GM18505 (cell line): ENCODE measurements around the gene MTMR3.

Source experiments
- ATAC-seq: cut with Tn5 transposase; IDR thresholded peaks from one replicate; pipeline ENCODE4 v1.9.1; 2021; ENCODE audit not compliant: unreplicated experiment
- POLR2A ChIP-seq: IDR thresholded peaks from 4 replicates; pipeline ENCODE4 v1.6.1; 2011; ENCODE audit warnings: borderline replicate concordance; ENCODE audit not compliant: insufficient read depth, insufficient read length; ENCODE audit errors: extremely low read depth

Gene MTMR3

DNA sequence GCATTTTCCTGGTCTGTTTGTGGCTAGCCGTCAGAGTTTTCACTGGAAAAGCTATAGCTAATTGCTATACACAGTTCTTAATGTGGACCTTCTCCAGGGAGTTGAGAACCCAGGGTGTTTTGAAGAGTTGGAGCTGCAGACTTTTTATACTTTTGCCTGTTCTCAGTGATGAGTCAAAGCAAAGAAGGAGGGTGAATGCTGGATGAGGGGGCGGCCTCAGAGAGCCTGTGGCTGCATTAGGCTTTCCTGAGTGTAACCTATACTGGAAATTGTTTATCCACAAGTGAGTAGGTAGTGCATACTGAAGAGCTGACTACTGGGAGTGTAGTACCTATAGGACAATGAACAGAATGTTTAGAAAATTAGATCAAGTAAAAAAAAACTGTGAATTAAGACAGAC, 117.6 kb downstream of the MTMR3 start:
- TF ChIP-seq POLR2A: no peak

DNA sequence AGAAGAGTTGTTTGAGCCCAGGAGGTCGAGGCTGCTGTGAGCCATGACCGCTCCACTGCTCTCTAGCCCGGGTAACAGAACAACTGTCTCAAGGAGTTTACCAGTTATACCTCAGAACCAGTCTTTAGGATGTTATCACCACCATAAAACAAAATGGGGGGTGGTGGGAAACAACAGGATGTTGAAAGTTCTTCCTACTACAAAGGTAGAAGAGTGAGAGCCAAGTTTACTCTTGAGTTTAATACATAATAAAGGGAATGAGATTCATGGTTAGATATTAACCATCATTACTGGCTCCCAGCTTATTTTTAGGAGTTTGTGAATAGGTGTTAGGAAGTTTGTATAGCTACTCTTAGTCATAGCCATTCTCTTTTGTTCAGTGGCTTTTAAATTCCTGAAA, 118.5 kb downstream of the MTMR3 start:
- no peak for ATAC-seq
- TF ChIP-seq POLR2A: no peak

More for the DNA sequence above, 117.6 kb downstream of the MTMR3 start:
- no peak for ATAC-seq

DNA sequence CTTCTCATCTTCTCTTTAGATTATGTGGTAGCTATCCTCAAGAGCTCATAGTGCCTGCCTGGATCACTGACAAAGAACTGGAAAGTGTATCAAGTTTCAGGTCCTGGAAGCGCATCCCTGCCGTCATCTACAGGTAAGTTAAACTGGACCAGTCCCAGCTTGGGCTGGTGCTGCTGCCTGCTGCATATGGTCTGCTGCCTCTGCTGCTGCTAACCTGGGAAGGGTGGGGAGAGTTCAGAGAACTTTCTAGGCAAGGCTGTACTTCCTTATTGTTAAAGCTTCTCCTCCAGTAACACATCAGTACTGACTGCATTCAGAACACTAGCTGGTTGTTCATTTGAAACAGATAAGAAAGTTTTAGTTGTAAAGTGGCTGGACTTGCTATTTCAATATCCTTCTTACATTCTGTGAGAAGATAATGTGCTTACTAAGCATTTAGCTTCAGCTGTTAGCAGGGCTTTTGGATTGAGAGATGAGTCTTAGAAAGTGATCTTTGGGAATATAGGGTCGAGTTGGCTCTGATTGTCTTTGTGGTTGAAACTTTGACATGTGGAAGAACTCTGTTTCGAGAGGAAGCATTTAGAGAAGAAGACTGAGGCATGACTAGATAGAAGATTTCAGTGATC, 120.0 kb downstream of the MTMR3 start:
- ATAC-seq: no peak
- TF ChIP-seq POLR2A: no peak

DNA sequence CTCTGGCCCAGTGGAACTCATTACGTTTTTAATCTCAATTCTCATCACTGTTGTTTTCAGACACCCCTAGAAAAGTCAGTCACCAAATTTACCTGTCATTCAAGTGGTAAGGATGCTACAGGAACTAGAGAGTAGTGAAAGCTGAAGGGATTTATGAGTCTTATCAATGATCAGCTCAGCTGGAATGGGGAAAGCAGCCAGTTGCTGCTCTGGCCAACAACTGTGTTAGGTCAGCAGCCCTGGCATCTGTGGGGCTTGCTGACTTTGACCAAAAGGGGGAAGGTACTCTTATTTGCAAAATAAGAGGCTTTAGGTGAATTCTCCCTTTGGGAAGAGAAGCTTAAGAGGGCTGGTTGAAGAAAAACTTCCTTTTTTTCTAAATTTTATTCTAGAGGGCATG, 121.1 kb downstream of the MTMR3 start:
- no peak for ATAC-seq
- TF ChIP-seq POLR2A: no peak

DNA sequence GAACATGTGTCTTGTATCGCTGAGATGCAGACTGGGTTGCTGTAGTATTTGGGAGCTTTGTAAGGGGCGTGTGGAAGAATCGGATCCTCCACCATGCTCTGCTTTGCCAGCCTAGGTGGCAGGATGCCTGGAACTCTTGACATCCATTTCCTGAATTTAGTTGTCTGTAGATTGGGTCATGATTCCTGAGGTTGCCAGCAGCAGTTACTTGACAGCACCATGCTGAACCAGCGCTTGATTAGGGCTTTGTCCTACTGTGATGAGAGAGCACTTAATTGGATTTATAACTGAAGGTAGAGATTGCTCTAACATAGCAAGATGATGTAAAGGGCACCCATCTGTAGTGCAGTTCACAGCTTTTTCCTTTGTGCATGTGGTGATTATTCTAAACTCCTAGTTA, 121.7 kb downstream of the MTMR3 start:
- TF ChIP-seq POLR2A: no peak
- no peak for ATAC-seq

DNA sequence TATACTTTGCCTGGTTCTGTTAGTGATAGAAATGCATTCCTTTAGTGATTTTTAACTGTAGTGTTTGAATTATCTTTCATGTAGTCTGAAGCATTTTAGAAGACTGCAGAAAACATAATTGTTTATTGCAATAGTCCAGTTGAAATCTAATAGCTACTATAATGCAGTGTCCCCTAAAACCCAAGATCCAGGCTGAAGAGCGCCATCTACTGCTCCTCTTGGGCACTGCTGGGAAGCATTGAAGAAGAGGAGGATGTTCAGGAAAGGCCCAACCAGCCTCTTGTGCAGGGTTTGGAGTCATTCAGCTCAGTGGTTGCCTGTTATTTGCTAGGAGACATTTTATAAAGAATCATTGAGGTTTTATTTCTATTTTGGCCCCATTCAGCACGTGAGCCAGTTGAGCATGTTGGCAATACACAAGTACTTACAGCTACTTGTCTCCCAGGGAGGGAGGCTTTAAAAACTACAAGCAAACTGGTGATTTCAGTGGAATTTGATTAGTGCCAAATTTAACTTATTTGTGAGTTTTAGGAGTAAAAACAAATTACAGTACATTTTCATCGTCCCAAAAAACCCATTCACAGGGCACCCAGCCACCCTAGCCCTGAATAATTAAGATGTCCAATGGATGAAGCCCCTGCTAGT, 122.4 kb downstream of the MTMR3 start:
- no peak for TF ChIP-seq POLR2A
- ATAC-seq: no peak

DNA sequence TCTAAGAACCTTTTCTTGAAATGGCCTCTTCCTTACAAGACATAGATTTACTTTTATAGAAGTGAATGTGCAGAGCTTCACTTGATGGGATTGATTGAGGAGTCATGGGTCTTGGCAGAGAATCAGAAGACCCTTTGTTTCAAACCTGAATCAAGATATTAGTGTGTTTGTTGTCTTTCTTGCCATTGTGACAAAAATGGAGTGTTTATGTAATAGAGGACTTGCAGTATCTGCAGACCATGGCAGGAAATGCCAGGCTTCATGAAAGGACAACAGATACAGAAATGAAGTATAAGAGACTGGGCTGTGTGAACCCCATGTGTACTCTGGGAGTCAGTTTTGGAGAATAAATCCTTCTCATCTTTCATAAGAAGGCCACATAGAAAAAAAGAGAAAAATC, 124.4 kb downstream of the MTMR3 start:
- no peak for ATAC-seq
- TF ChIP-seq POLR2A: no peak

GRCh38 chr22:30008401-30008800, 125.4 kb downstream of the MTMR3 start:
- ATAC-seq: no peak
- no peak for TF ChIP-seq POLR2A

GRCh38 chr22:30009478-30009877, 126.5 kb downstream of the MTMR3 start:
- no peak for ATAC-seq
- TF ChIP-seq POLR2A: no peak

GRCh38 chr22:30010789-30011405, 127.9 kb downstream of the MTMR3 start:
- ATAC-seq: no peak
- TF ChIP-seq POLR2A: no peak

DNA sequence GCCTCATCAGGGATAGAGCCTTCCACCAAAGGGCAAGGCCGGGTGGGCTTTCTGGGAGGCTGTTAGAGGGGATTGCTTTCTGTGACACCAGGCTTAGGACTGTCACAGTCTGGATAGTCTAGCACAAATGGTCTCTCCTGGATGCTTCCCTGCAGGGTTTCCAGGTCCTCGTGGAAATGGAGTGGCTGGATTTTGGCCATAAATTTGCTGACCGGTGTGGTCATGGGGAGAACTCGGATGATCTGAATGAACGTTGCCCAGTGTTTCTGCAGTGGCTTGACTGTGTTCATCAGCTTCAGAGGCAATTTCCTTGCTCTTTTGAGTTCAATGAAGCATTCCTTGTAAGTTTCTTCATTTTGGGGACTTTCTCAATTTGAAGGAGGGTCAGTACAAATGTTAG, 130.2 kb downstream of the MTMR3 start:
- TF ChIP-seq POLR2A: no peak
- ATAC-seq: no peak

DNA sequence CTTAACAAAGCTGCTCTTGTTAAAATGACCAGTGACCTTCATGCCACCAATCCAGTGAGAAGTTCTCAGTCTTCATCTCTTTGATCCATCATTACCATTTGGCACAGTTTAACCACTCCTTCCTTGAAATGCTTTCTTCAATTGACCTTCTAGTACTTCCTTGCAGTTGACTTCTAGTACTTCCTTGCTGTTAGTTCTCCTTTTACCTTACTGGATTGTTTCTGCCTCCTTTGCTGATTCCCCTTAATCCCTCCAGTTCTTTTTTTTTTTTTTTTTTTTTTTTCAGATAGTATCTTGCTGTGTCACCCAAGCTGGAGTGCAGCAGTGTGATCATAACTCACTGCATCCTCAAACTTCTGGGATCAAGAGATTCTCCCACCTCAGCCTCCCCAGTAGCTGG, 131.3 kb downstream of the MTMR3 start:
- no peak for ATAC-seq
- TF ChIP-seq POLR2A: no peak

DNA sequence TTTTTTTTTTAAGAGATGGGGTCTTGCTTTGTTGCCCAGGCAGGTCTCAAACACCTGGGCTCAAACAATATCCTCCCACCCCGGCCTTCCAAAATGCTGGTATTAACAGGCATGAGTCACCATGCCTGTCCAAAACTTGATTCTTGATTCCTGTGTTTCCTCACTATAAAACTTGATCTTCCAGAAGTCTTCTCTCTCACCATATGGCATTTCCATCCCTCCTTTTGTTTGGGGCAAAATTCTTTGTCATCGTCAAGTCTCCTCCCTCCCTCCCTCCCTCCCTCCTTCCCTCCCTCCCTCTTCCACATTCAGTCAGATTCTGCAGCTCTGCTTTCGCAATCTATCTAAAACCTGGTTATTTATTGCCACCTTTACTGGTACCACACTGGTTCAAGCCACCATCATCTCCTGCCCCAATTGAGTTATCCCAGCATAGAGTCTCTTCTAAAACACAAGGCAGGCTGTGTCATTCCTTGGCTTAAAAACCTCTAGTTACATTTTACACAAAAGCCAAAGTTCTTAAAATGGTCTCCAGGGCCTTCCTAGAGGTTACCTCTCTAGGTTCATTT, 132.3 kb downstream of the MTMR3 start:
- no peak for TF ChIP-seq POLR2A
- no peak for ATAC-seq

DNA sequence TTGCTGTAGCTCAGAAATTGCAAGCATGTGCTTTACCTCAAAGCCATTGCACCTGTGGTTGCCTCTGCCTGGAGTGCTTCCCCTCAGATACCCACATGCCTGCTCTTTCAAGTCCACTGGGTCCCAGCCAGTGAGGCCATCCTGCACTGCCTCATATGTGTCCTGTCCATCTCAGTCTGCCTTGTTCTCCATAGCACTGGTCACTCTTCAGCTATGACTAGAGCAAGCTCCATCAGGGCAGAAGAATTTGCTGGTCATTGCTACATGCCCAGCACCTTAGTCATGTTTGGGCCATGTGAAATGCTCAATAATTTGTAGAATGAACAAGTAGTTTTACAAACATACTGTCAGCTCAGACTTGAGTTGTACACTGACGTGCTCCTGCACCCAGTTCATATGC, 132.9 kb downstream of the MTMR3 start:
- no peak for TF ChIP-seq POLR2A
- no peak for ATAC-seq

- TF ChIP-seq POLR2A: no peak
- ATAC-seq: no peak
These were observed 133.6 kb downstream of the MTMR3 start for GRCh38 chr22:30016596-30016995.
